HG03457 (cell line): ENCODE measurements around the gene RBM20.

ENCODE experiments used
- ATAC-seq: cut with Tn5 transposase; IDR thresholded peaks from one replicate; pipeline ENCODE4 v1.9.1; 2021; ENCODE audit warnings: moderate number of reproducible peaks; ENCODE audit not compliant: unreplicated experiment

RBM20 gene

DNA sequence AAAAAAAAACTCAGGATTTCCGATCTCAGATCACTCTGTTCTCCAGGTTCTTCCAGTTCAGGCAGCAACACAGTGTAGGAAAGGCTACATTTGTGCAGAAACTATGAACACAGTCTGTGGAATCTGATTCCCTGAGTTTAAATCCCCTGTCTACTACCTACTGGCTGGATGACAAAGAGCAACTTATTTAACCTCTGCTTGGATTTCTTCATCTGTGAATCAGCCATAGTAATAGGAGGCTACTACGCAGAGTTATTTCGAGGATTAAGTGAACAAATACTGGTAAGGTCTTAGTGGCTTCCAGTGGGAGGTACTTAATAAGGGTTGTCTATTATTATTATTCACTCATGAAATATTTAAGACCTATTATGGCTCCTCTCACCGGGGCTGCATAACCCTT is 183.3 kb downstream of the RBM20 start:
- no peak for ATAC-seq

DNA sequence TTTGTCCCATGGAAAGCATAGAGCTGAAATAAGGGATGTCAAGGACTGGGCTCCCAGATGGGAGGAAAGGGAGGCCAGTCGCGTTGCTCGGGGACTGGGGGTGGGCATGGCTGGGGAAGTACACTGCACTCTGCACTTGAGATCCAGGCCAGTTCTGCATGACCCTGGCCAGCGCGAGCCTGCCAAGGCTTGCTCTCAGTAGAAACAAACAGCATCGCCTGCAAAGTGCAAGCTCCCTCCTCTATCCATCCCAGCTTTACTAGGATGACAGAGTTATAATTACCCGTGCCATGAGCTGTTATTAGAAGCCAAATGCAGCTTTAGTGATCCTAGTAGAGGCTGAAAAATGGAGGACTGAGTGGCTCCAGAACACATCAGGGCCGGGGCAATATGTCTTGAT is 183.7 kb downstream of the RBM20 start:
- no peak for ATAC-seq

DNA sequence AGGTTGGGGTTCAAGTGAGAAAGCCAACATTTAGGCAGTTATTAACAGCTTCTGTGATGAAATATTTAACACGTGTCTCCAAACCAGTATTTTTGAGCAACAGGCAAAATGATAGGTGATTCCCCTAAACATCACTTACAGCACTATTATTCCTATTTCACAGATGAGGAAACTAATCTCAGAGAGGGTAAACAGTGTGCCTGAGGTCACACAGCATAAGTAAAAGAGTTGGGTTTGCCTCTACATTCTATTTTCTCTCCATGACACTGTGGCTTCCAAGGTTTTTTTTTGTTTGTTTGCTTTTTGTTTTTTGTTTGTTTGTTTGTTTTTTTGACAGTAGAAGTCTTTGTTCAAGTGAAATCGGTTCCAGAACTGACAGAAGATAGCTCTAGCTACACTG is 184.4 kb downstream of the RBM20 start:
- ATAC-seq = no peak

GRCh38 chr10:110829721-110830410 is 185.7 kb downstream of the RBM20 start:
- ATAC-seq = no peak

DNA sequence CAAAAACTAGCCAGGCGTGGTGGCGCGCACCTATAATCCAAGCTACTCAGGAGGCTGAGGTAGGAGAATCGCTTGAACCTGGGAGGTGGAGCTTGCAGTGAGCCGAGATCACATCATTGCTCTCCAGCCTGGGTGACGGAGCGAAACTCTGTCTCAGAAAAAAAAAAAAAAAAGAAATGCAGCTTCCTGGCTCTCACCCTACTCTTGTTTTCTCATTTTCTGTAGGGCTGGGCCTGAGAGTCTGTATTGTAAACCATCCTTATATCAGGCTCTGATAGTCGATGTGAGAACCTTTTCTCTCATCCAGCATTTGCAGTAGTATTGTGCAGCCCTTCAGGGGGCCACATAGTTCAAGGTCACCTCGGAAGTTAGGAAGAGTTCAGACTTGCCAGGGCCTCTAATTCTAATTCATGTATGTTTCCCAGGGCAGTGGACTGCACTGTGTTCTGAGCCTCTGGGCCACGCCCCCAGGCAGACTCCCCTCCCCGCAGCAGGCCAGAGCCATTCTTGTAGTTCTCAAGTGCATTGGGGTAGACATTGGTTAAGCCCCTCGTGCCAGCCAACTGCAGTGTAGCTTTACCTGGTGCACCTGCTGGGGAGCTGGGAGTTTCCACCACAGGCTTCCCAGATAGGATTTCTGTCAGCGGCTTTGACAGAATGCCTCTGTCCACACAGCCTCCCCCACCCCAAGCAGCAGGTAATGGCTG is 189.3 kb downstream of the RBM20 start:
- no peak for ATAC-seq

DNA sequence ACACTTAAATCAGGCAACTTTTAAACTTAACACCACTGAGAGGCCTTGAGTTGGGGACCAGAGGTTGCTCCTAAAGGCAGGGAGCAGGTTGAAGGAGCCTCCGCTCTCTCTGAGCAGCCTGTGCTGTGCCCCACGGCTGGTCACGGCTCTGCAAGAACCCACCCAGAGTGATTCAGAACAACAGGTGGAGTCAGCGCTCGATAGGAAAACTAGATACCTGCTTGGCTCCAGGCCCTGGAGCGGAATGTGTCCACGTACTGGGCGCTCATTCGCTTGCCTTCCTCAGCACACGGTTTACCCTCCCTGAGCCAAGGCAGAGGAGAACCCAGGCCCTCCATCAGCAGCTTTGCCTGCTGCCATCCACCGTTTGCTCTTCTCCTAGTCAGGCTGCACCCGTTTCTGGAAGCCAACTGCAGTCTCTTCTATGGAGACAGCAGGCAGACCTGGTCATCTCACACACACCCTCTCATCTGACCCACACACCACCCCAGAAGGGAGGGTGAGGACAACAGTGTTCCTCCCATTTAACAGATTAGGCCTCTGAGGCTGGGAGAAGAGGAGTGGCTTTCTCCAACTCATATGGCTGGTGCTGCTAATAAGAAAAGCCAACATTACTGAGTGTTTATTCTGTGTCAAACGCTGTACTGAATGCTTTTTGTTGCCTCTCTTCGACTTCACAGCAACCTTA is 189.9 kb downstream of the RBM20 start:
- ATAC-seq = no peak

DNA sequence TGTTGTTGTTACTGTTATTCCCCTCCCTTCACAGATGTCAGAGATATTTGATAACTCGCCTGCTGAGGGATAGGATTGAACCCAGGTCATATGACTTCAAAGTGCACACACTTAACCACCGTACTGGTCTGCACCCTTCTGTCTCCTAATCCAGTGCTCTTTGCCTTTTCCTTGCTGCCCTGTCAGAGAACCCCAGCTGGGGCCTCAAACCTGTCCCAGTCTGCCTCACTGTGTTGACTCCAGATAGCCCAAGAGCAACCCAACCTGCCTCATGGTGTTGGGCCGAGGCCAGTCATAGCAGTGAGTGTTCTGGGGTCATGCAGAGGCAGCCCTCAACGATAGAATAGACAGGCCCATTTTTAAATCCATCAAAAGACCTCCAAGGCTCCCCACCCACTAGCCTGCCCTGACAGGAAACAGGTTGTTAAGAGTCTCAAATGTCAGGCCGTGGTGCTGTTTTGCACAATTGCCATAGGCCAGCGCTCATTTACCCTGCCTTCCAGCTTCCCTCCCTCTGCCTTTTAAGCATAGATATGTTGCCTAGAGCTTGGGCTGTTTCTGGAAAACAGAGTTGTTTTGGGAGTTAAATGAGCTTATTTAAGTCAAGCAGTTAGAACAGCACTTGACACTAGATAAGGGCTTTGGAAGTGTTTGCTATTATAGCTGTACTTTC is 190.6 kb downstream of the RBM20 start:
- ATAC-seq = no peak

DNA sequence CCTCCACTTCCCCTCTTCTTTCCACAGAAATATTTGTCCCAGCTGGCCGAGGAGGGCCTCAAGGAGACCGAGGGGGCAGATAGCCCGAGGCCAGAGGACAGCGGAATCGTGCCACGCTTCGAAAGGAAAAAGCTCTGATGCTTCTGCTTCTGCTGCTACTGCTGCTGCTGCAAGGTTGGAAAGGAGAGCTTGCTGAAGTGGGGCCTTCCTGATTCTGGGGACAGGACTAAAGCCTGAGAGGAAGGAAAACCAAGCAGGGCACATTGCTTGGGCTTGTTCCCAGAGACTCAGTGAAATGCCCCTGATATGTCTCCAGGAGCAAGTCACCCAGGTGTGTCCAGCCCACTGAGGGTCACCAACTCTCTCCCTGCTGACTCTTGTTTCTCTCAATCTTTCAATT is 191.7 kb downstream of the RBM20 start:
- no peak for ATAC-seq

GRCh38 chr10:110836706-110837105 is 192.6 kb downstream of the RBM20 start:
- ATAC-seq = no peak

DNA sequence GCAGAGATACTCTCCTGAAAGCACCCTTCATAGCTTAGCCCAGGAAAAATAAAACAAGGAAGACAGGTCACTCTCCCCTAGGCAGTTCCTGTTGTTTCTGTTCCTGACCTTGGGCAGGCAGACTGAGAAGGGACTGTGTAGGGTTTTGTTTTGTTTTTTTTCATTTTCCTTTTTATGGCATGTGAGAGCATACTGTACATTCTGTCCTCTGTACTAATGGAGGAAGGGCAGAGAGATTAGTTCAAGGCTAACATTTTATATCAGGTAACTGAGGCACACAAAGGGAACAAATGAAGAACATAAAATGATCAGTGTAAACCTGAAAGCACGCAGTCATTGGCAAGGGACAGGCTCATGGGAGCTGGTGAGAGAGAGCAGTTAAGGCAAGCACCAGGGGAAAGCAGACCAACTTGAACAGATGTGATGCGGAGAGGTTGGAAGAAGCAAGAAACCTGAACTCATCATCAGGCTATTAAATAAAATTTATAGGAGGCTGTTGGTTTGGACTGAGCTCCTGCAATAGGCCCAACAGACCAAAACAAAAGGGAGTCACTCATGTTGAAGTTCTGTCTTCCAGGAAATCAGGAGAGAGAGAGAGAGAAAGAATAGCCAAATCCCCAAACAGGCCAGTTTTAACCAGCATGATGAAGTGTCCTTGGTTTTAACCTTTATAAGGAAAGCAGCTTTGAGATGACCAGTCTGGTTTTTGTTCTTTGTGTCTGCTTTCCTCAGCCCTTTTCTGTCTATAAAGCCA is 193.5 kb downstream of the RBM20 start:
- no peak for ATAC-seq

- ATAC-seq = no peak
These were observed 196.2 kb downstream of the RBM20 start for GRCh38 chr10:110840225-110840922.

- no peak for ATAC-seq
These were observed 196.8 kb downstream of the RBM20 start for GRCh38 chr10:110840923-110841428.

DNA sequence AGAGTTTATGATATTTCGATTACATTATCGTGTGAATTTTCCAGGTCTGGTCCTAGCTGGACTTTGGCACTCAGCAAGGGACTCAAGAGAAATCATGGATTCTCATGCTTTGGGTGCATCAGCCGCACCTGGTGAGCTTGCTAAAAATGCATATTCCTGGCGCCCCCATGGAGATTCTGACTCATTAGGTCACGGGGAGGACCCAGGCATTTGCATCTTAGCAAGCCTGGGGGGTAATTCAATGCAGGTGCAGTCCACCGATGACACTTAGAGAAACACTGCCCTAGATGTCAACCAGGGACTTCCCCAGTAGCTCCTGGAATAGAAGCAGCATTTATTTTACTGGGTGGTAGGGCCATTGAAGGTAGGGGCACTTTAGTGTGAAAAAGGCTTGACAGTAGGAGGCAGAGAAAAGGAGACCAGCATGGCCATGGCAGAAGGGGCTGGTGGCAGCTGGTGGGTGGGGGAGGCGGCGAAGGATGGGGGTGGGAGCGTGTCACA is 197.7 kb downstream of the RBM20 start:
- ATAC-seq = peak; percentile 51

- no peak for ATAC-seq
These were observed 198.3 kb downstream of the RBM20 start for GRCh38 chr10:110842326-110842904.

DNA sequence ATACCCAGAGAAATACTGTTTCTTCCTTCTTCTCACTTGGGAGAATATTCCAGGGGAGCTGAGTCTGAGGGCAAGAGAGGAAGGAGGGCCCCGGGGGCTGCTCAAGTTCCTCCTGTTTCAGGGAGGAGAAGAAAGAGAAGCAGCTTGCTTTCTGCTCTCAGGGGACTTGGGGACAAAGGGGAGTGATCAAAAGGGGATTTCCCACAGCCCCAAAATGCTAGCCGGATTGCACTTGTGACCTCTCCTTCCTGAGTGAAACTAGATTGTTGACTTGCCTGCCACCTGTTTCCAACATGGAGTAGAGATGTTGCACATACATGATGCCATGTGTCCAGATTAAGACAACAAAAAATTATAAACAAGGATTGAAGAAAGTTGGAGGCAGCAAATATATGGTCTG is 198.9 kb downstream of the RBM20 start:
- ATAC-seq = peak; percentile 83

DNA sequence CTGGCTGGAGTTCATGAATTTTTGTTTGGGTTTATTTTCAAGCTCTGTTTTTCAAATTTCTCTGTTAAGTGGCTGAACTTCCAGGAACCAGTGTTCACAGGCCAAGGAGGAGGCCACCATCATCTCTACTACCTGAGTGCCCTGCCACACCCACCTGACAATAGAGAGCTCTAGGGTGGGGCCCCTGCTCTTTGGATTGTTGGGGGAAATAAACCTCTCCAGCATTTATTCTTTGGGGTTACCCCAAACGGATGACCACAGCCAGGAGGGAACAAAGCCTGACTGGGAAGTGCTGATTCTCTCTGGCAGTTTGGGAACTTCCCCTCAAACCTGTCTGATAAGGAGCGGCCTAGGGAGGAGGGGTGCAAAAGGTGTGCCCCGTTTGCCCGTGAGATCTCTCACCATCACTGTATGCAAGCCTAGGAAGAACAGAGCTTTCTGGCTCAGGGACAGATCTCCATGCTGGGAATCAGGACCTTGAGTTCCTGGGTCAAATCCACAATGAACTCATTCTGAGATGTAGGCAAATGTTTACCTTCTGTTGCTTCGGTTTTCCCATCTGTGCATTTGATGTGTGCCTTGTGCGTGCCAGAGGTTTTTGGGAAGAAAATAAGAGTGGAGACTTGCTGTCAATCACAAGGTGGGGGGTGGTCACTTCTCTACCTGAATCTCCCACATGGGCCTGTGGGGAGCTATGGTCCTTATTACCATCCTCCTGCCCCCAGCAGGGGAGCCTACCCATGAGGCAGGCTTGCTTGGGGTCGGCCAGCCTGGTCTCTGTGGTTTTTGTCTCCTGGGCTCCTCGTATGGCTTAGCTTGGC is 199.9 kb downstream of the RBM20 start:
- no peak for ATAC-seq

- no peak for ATAC-seq
These were observed 200.4 kb downstream of the RBM20 start for GRCh38 chr10:110844617-110844881.

- no peak for ATAC-seq
These were observed 201.1 kb downstream of the RBM20 start for GRCh38 chr10:110845192-110845755.
